ENCODE results near the gene FRMD4A.
"Not testable (repeated sequence)": the region's sequence is repeated elsewhere in the genome, so short reads cannot be mapped to it uniquely, and the experiment has no call there.

Gene FRMD4A

DNA sequence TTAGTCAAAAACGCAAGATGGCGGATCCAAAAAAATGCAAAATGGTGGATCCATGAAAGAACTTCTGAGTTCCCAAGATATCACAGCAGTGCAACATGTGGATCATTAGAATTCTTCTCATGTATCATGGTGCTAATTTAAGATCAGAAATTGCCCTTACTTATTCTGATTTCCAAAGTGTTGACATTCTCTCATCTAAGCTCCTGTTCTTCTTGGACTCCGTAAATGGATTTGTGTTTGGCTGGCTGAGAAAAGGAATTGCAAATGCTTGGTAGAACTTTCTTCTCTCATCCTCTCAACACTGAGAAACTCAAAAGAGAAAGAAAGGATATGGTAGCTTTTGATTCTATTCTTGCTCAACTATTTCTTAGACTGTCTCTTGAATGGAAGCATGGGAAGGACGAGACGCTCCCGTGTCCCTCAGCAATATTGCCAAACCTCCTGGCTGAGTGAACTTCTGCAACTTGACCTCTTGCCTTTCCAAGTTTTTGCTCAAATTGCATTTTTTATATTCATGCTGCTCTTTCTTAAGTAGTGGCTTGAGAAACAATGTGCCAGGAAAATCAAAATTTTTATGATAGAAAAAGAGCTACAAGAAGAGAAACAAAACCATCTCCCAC is 44.7 kb downstream of the FRMD4A start:
- no peak for FAIRE-seq

- FAIRE-seq: no peak
These were observed 48.4 kb downstream of the FRMD4A start for GRCh38 chr10:14282276-14282675.

- no peak for FAIRE-seq
These were observed 52.2 kb downstream of the FRMD4A start for GRCh38 chr10:14278533-14278932.

DNA sequence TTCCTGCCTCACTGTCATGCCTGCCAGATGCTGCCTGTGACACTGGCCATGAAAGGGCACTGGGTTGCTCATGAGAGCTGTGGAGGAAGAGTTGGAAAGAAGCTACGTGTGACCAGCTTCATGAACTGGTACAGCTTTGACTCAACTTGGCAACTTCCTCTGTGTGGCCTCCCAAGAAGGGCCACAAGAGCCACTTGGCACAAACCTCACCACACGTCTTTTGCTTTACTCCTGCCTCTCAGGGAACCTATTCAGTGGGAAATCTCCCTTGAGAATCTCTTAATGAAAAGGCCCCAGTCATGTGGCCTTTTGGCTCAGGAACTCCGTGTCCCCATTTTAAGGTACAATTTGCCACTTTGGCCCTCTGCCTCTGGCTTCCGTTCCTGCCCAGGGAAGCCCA is 54.5 kb downstream of the FRMD4A start:
- no peak for FAIRE-seq

- FAIRE-seq: no peak
These were observed 59.1 kb downstream of the FRMD4A start for GRCh38 chr10:14271621-14272020.

- no peak for FAIRE-seq
These were observed 60.4 kb downstream of the FRMD4A start for GRCh38 chr10:14270370-14270769.

DNA sequence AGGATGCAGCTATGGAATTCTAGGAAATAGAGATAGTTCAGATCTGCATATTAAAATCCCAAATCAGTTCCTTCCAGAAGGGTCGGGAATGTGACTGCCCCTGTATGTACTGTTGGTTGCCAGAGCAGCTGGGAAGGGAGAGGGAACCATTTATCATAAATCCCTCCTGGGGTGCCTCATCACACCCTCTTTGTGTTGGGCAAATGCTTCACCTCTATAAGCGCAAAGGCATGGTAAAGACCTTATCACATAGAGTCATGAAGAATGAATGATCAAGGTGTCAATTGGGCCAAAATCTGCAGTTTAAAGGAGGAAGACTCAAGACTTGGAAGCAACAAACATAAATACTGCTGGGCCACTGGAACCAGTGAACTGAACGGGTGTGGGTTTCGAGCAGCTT is 65.0 kb downstream of the FRMD4A start:
- no peak for FAIRE-seq

DNA sequence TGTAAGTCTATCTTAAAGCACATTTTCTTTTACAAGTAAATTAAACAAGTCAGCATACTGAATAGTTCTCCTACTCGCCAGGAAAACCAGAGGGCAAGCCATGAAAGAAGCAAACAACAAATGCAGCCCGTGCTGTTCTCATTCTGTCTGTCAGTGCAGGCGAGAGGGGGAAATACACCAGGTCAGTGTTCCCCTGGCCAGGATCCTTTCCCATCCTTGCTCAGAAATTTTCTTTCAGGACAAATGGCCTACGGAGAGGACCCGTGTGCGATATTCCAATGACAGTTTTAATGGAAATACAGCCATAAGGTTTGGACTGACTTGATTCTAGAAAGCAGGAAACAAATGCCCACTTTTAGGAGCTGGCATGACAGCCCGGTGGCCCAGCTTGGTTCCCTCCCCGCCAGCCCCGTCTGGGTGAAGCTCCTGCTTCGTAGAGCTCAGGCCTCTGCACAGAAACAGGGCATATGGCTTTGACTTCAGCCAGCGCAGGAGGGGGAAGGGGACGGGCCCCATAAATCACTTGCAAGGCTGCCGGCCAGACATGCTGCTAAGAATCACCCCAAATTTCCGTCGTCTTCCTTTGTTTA is 67.8 kb downstream of the FRMD4A start:
- no peak for FAIRE-seq

DNA sequence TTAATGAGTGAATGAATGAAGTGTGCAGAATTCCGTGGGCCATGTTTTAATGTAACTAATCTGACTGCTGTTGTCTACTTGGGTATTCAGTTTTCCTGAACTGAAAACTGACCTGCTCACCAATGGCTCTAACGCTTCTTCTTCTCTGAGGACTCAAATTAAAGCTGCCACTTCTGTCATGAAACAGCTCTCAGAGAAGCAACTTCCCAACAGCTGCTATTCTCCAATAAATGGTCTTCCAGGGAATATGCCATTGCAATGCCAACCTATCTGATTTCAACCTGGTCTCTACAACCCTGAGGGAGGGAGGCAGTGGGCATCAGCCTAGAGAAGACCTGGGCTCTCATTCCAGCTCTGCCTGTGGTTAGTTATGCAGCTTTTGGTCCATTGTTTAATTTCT is 69.4 kb downstream of the FRMD4A start:
- no peak for FAIRE-seq

DNA sequence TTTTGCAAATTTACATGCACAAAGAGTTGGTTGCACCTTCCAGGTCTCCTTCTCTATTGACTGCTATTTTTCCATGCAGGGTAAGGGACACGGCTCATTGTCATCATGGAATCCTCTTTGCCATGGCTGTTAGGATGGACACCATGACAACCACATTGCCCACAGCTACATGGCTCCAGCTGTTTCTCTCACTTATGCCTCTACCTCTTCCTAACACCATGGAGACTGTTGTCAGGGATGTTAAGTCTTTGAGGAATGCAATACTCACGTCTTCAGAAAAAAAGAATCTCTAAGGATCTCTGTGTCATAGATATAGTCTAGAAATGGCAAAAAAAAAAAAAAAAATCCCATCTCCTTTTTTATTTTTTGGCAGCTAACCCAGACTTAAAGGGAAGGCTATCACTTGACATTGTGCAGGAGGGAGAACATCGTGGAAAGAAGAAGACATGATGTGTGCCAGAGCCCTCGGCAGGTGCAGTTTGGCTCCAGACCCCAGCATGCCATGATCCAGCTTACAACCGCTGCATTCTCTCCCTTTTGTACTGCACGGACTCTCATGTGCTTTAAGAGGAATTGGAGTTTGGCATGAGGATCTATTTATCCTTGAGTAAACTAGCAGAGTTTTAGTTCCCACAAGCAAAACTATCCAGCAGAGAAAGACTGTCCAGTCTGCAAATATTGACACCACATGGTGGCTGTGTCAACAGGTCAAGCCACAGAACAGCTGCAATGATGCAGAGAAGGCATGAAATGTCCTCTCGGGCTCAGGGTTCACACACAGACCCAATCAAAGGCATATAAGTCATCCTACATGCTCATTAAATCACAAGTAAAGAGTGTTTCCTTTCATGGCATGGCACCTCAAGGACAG is 70.8 kb downstream of the FRMD4A start:
- FAIRE-seq: no peak

DNA sequence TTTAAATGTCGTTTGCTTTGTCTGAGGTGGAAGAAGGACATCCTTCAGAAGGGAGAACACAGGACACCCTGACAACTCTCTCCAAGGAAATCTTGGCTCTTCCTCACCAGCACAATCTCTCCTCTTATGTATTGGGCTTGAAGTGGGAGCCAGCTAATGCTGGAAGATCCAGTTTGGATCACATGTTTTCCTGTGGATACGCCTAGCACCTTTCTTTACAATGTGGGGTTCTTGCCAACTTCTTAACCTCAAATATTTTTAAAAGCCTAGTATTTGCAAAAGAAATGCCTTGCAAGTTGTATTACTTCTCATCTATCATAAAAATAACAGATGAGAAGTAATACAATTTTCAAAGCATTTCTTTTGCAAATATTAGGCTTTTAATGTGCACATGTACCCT is 76.4 kb downstream of the FRMD4A start:
- FAIRE-seq: no peak

DNA sequence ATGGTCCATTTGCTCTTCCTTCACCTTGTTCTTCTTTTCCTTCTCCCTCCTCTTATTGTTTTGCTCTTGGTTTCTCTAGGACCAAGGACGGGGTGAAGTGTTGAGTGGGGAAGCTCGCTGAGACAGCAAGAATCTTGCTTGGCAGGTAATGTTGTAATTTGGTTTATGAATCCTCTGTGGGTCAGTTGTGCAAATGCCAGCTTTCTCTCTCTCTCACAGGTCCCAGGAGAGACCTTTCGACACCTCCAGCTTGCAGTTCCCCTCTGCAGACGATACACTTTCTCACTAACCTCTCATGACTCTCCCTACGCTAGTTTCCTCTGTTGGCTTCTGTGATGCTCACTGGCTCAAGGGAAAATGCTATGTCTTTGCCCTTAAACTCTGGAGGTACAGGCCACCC is 77.0 kb downstream of the FRMD4A start:
- no peak for FAIRE-seq

- no peak for FAIRE-seq
These were observed 77.6 kb downstream of the FRMD4A start for GRCh38 chr10:14253079-14253478.

DNA sequence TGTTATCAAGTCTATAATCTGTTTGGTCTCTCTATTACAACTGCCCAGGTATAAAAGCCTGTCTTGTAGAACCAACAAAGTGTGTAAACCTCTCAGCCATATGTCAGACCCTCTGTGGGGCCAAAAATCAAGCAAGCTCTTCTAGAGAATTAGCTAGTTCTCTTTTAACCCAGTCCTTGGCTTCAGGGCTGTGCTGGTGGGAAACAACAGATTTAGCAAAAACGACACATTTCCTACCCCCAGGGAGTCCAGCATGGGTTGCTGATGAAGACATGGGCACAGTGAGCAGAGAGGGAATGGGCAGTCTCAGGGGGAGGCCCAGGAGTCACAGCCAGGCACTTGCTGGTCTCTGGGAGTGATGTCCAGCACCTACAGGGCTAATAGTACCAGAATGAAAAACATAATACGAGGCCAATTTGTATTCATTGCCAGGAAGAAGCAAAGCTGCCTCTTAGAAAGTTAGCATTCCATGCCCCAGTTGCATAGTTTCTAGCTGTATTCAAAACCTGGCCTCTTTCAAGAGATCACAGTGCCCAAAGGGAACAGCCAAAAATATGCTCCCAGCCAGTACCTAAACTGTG is 80.1 kb downstream of the FRMD4A start:
- no peak for FAIRE-seq

DNA sequence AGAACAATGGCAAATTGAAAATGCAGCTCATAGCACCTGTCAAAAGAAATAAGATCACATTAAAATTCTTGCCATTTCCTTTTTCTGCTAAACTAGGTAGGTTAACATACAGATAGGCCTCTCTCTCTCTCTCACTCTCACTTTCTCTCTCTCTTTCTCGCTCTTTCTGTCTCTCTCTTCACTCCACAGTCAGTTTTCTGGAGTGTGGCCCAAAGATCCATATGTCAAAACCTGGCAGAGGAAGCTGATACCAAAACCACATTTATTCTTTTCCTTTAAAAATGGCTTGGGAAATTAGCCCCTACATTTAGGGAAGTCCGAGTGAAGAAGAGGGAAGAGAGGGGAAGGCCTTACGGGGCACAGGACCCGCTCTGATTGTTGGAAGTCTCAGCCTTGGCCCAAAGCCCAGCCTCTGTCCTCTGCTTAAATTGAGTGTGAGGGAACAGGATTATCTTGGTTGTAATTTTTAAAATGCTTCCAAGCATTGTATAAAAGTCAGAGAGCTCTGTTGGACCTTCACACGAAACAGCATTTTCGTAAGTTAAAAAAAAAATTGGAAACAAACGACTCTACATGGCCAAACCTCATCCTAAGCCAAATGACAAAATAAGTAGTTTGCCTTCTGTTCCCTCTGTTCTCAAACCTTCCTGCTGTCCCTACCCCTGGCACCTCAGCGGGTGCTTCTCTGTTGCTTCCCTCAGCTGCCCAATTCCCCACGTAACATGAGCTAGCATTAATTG is 83.2 kb downstream of the FRMD4A start:
- no peak for FAIRE-seq

GRCh38 chr10:14244801-14245211 is 85.9 kb downstream of the FRMD4A start:
- FAIRE-seq: no peak

DNA sequence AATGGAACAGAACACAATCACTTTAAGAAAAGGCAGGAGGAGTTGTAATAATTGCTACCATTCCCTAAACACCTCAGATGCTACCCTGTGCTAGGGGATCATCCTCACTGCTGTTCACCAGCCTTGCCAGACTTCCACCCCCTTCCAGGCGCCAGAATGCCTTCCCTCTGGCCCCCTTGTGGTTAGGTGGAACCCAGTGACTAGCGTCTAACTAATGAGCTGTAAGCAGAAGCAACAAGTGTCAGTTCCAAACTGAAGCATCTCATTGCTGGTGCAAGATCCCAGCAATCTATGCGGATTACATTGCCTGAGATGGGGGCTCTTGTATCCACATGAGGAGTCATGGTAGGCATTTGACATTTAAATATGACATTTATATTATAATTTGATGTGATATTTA is 86.6 kb downstream of the FRMD4A start:
- no peak for FAIRE-seq

- no peak for FAIRE-seq
These were observed 87.5 kb downstream of the FRMD4A start for GRCh38 chr10:14243221-14243620.

- no peak for FAIRE-seq
These were observed 89.5 kb downstream of the FRMD4A start for GRCh38 chr10:14241196-14241595.

- no peak for FAIRE-seq
These were observed 90.2 kb downstream of the FRMD4A start for GRCh38 chr10:14240253-14241189.

- FAIRE-seq: not testable (repeated sequence)
These were observed 92.1 kb downstream of the FRMD4A start for GRCh38 chr10:14238659-14239058.

GRCh38 chr10:14236341-14236740 is 94.4 kb downstream of the FRMD4A start:
- FAIRE-seq: no peak
